Peyer's patch (tissue), 4 donors: ENCODE measurements around the gene TMOD3. TPM values are rescaled to one million over a fixed set of nuclear protein-coding genes. Genes with fewer than 3 reads are reported as not detected.
A peak's percentile ranks its signal among the peaks of the same experiment; 100 is the strongest.
"Not testable (repeated sequence)": the region's sequence is repeated elsewhere in the genome, so short reads cannot be mapped to it uniquely, and the experiment has no call there.

Source experiments
- DNase-seq, 3 donors: peaks; one replicate each; pipeline ENCODE4 v3.0.0-alpha.2; 2017 to 2019
- H3K27ac ChIP-seq, 4 donors: fragments of 200-600 bp; sonication (generic); one replicate each; pipeline ENCODE4 v1.5.1; 2016 to 2019
- H3K27me3 ChIP-seq, 2 donors: fragments of 200-600 bp; sonication (generic); one replicate each; pipeline ENCODE4 v1.5.1; 2019
- H3K36me3 ChIP-seq, 3 donors: fragments of 200-600 bp; sonication (generic); one replicate each; pipeline ENCODE4 v1.5.1; 2016 to 2019
- H3K4me1 ChIP-seq, 4 donors: fragments of 200-600 bp; sonication (generic); one replicate each; pipeline ENCODE4 v1.5.1; 2016 to 2019
- H3K4me3 ChIP-seq, 4 donors: fragments of 200-600 bp; sonication (generic); 1 replicate in 3 of 4; 2 replicates in 1 of 4; pipeline ENCODE4 v1.5.1; 2016 to 2019; ENCODE audit warnings: mild to moderate bottlenecking in 1 of 4
- H3K9me3 ChIP-seq, 4 donors: fragments of 200-600 bp; sonication (generic); one replicate each; pipeline ENCODE4 v1.5.1; 2016 to 2019; ENCODE audit warnings: mild to moderate bottlenecking in 1 of 4
- CTCF ChIP-seq, 6 experiments: fragments of 450-650 bp in 4 of 6; fragments of 200-600 bp in 2 of 6; sonication (generic) in 1 of 6; IDR thresholded peaks; one replicate each; pipeline ENCODE4 v1.5.1; 2017 to 2019; ENCODE audit warnings: antibody characterized with exemption in 6 of 6, mild to moderate bottlenecking in 3 of 6, moderate library complexity in 1 of 6
- POLR2A ChIP-seq, 2 donors: fragments of 450-650 bp; IDR thresholded peaks; one replicate each; pipeline ENCODE4 v1.5.1; 2017; ENCODE audit warnings: antibody characterized with exemption in 2 of 2, mild to moderate bottlenecking in 2 of 2, moderate library complexity in 2 of 2
- total RNA-seq, 4 donors: library from RNA; depleted of rRNA; stranded (reverse); fragments of >200 nt; gene quantifications; one replicate each; pipeline ENCODE4 v1.1.0, GENCODE V29; 2016

TMOD3 gene
- total RNA-seq, 4 donors from 2014 or later = 39.3 to 51.8 (median 42.0) TPM

GRCh38 chr15:51879555-51879954 lies 50.1 kb downstream of the TMOD3 start:
- no peak for DNase-seq
- Histone ChIP-seq H3K36me3 (peaks cover 0 to 4% (median 0%) of the 10 kb centered on the region in 3 donors), H3K27me3 (no peaks in the 10 kb centered on the region), H3K27ac (peak overlapping the region in 1 of 4 donors; percentile 55), H3K4me3 (no peak overlapping the region), H3K9me3 (no peaks in the 10 kb centered on the region), H3K4me1 (peaks cover 0 to 25% (median 0%) of the 10 kb centered on the region in 4 donors)
- TF ChIP-seq CTCF (IDR thresholded peaks at IDR 0.05) (no peak), POLR2A (IDR thresholded peaks at IDR 0.05) (no peak)

- Histone ChIP-seq H3K27me3 (no peaks in the 10 kb centered on the region), H3K4me3 (no peak overlapping the region), H3K27ac (no peak overlapping the region), H3K9me3 (no peaks in the 10 kb centered on the region), H3K36me3 (peaks cover 0 to 8% (median 0%) of the 10 kb centered on the region in 3 donors), H3K4me1 (peaks cover 0 to 17% (median 0%) of the 10 kb centered on the region in 4 donors)
- DNase-seq = no peak
- no peak for TF ChIP-seq CTCF (IDR thresholded peaks at IDR 0.05)
- no peak for TF ChIP-seq POLR2A (IDR thresholded peaks at IDR 0.05)
Measured at GRCh38 chr15:51883271-51883837, 53.9 kb downstream of the TMOD3 start.

- H3K27me3 ChIP-seq = no peaks in the 10 kb centered on the region
- H3K4me1 ChIP-seq = peaks cover 0 to 10% (median 0%) of the 10 kb centered on the region in 4 donors
- TF ChIP-seq POLR2A (IDR thresholded peaks at IDR 0.05) (no peak), CTCF (IDR thresholded peaks at IDR 0.05) (no peak)
- no peaks in the 10 kb centered on the region for H3K9me3 ChIP-seq
- DNase-seq = no peak
- no peak overlapping the region for H3K27ac ChIP-seq
- peaks cover 0 to 9% (median 0%) of the 10 kb centered on the region in 3 donors for H3K36me3 ChIP-seq
- no peak overlapping the region for H3K4me3 ChIP-seq
Measured at GRCh38 chr15:51884041-51884440, 54.6 kb downstream of the TMOD3 start.

- DNase-seq = no peak
- no peak overlapping the region for H3K27ac ChIP-seq
- H3K27me3 ChIP-seq = no peaks in the 10 kb centered on the region
- H3K9me3 ChIP-seq = no peaks in the 10 kb centered on the region
- H3K36me3 ChIP-seq = peaks cover 0 to 14% (median 0%) of the 10 kb centered on the region in 3 donors
- peaks cover 0 to 4% (median 0%) of the 10 kb centered on the region in 4 donors for H3K4me1 ChIP-seq
- H3K4me3 ChIP-seq = no peak overlapping the region
- TF ChIP-seq POLR2A (IDR thresholded peaks at IDR 0.05) = no peak
- TF ChIP-seq CTCF (IDR thresholded peaks at IDR 0.05) = no peak
Measured at GRCh38 chr15:51884517-51885236, 55.2 kb downstream of the TMOD3 start.

GRCh38 chr15:51885758-51886157 lies 56.3 kb downstream of the TMOD3 start:
- not testable (repeated sequence) for H3K27me3 ChIP-seq, H3K4me3 ChIP-seq, H3K27ac ChIP-seq, H3K4me1 ChIP-seq, DNase-seq, H3K9me3 ChIP-seq
- H3K36me3 ChIP-seq = peaks cover 0 to 23% (median 0%) of the 10 kb centered on the region in 3 donors

GRCh38 chr15:51887887-51888592 lies 58.6 kb downstream of the TMOD3 start:
- no peaks in the 10 kb centered on the region for H3K4me1 ChIP-seq
- H3K4me3 ChIP-seq = no peak overlapping the region
- DNase-seq = no peak
- H3K27ac ChIP-seq = no peak overlapping the region
- H3K36me3 ChIP-seq = peaks cover 0 to 33% (median 0%) of the 10 kb centered on the region in 3 donors
- no peaks in the 10 kb centered on the region for H3K9me3 ChIP-seq
- no peaks in the 10 kb centered on the region for H3K27me3 ChIP-seq
- no peak for TF ChIP-seq POLR2A (IDR thresholded peaks at IDR 0.05)
